MV-4-11 (cell line): Measurements from ENCODE around the gene MED27.
A peak's percentile ranks its signal among the peaks of the same experiment; 100 is the strongest.

Source experiments
- DNase-seq: peaks from one replicate; lab custom pipeline; 2025; lab: John Stamatoyannopoulos, UW

The MED27 gene

DNA sequence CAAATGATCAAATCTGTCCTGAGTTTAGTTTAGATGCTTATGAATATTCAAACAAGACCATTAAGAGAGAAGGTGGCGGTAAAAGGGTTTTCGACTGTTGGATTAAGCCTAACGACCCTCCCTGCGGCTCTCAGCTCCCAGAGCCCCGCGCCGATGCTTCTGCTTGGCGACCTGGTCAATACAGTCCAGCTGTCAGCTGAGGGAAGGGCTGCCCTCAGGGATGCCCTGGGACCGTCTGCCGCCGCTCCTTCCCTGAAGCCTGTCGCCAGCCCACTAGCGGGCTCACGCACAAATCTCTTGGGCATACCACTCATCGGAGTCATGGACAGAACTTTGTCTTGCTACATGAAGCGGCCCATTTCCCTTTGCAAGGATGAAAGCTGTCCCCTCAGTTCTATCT lies 203.2 kb downstream of the MED27 start:
- no peak for DNase-seq

DNA sequence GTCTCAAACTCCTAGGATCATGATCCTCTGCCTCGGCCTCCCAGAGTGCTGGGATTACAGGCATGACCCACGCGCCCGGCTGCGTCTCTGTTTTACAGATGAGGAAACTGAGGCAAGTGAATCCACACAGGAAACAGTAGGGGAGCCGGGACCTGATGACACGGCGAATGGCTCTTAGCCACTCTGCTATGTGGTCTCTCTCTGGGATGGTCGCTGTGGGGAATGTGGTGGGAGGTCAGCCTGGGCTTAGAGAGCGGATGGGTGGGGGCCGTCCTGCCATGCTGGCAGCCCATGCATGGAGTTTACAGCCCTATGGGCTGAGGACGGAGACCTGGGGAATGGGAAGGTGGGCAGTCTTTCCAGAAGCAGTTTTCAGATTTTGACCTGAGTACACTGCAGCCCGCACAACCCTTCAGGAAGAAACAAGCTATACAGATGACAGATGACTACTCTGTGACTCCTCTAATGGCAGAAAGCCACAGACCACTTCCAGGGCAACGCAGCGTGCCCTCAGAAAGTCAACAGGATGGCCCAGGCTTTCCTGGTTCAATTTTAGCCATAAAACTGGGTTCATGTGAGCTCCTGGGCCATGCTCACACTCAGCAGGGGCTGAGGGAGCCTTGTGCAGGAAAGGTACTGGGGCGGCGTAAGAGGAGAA lies 203.7 kb downstream of the MED27 start:
- peak; percentile 20 for DNase-seq

- DNase-seq, result no peak
These were observed 204.6 kb downstream of the MED27 start for GRCh38 chr9:131874916-131875670.

DNA sequence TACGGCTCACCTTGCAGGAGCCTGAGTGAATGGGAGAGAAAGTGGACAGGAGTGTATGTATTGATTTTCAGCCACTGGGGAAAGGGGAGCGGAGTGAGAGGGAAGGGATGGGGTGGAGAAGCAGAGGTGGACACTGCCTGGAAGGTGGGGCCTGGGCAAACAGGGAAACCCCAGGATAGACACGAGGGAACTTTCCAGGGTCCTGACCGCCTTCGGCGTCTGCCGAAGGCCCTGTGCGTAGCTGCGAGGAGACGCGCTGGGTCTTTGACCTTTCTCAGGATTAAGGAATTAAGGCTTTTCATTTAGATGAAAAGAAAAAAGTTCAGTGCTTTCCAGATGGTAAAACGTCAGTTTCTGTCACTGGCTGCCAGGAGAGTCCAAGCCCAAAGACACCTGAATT lies 205.2 kb downstream of the MED27 start:
- no peak for DNase-seq

DNA sequence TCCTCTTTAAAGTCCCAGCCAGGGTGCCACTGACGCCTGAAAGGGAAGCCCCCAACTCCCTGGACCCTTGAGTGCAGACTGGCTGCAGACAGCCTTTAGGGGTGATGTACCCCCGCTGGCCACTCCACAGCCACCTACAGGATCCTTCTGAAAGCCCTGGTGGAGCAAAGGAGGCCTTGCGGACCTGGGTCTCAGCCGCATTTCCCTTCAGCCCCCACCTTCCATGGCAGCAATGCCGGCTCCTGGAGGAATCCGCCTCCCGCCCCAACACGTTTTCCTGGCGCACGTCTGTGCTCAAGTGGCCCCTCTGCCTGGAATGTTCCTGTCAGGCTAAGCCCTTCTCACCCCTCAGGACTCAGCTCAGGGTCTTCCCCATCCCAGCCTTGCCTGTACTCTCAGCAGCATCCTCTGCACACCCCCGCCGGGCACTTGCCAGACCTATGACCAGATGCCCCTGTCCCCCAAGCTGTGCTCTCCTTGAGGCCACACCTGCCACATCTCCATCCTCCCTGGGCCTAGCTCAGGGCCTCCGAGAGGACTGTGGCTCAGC lies 205.7 kb downstream of the MED27 start:
- DNase-seq, result no peak

DNA sequence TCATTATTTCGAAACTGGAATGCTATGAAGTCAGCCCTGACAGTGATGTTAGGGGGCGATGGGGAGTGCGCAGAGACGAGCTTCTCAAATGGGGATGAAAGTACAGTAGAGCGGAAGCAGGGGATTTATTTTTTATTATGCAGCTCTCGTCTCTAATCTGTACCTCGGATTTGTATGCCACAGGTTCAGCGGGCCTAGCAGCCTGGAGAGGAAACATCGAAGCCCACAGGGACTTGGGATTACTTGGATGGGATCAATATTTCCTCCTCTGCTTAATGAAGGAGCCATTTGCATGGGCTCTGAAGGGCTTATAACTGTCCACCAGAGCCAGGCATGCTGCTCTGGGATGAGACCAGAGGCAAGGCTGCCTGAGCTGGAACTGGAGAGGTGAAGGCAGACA lies 206.3 kb downstream of the MED27 start:
- DNase-seq, result no peak

- DNase-seq, result no peak
These were observed 207.0 kb downstream of the MED27 start for GRCh38 chr9:131872702-131873101.

- DNase-seq, result no peak
These were observed 207.7 kb downstream of the MED27 start for GRCh38 chr9:131872006-131872405.

- no peak for DNase-seq
These were observed 209.5 kb downstream of the MED27 start for GRCh38 chr9:131870156-131870555.

DNA sequence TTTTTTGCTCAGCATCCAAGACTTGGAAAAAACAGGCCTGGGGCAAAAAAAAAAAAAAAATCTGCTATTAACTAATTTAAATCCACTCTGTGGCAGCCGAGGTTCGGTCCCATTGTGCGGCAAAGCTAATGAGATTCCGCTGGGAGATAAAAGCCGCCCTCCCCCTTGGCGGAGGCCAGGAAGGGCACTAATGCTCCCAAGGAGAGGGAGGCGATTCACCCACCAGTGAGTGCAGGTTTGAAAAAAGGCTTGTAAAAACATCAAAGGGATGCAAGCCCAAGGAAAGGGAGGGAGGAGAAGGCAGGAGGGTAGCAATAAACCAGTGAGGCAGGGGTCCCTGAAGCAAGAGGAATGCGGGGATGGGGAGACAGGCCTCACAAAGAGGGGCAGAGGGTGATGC lies 210.3 kb downstream of the MED27 start:
- DNase-seq, result no peak

DNA sequence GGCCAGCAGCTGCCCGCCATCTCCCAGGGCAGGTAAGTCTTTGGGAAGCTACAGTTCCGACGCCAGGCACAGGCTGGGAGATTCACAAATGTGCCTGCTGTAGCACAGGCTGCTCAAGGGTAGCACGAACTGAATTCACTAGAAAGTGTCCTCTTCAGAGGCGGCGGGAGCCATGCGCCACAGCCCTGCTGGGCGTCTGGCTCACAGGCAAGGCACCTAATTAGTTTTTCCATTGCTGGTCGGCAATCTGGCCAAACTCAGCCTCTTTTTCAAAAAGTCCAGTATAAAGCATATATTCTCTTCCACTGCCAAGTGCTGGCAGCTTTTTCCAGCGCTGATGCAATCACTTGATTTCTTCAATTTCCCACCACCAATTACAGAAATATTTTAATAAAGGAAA lies 210.9 kb downstream of the MED27 start:
- DNase-seq, result no peak

DNA sequence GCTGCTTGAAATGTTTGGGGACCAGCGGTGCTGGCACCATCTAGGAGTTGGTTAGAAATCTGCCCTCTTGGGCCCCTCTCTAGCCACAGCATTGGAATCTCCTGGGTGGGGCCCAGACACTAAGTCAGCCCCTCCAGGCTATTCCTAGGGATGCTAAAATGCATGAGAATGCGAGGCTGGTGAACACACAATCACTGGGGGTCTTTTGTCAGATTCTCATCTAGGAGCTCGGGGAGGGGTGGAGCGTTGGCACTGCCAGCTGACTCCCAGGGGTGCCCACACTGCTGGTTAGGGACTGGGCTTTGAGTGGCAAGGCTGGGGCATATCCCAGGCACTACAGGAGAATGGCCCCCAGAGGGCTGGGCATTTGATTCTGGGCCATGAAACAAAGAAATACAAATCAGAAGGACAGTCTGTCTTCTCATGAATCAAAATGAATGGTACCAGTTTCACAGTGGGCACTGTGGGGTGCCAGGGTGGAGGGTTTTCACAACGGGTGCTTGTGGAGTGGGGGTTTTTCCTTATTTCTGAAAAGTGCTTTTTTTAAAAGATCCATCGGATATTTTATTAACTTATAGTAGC lies 212.0 kb downstream of the MED27 start:
- DNase-seq, result no peak

GRCh38 chr9:131865446-131866195 lies 214.0 kb downstream of the MED27 start:
- no peak for DNase-seq

GRCh38 chr9:131864531-131864930 lies 215.1 kb downstream of the MED27 start:
- no peak for DNase-seq

- DNase-seq, result no peak
These were observed 216.3 kb downstream of the MED27 start for GRCh38 chr9:131863306-131863896.

DNA sequence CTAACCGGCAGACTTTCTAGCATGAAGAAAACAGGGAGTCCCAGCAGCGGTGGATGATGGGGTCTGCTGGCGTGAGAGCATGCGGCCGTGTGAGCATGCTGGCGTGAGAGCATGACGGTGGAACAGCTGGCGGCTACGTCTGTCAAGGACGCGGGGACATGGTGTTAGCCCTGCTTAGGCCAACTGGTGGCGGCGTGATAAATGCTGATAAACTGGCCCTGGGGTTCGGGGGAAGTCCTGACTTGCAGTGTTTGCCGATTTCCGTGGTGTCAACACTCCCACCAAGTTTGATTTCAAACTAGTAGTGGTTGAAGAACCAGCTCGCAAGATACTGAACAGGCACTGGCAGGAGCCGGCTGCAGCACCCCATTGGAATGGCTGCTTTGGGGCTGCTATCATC lies 217.4 kb downstream of the MED27 start:
- no peak for DNase-seq

GRCh38 chr9:131860430-131860829 lies 219.2 kb downstream of the MED27 start:
- no peak for DNase-seq

- no peak for DNase-seq
These were observed 221.5 kb downstream of the MED27 start for GRCh38 chr9:131858147-131858546.

GRCh38 chr9:131856105-131856504 lies 223.6 kb downstream of the MED27 start:
- DNase-seq, result no peak

DNA sequence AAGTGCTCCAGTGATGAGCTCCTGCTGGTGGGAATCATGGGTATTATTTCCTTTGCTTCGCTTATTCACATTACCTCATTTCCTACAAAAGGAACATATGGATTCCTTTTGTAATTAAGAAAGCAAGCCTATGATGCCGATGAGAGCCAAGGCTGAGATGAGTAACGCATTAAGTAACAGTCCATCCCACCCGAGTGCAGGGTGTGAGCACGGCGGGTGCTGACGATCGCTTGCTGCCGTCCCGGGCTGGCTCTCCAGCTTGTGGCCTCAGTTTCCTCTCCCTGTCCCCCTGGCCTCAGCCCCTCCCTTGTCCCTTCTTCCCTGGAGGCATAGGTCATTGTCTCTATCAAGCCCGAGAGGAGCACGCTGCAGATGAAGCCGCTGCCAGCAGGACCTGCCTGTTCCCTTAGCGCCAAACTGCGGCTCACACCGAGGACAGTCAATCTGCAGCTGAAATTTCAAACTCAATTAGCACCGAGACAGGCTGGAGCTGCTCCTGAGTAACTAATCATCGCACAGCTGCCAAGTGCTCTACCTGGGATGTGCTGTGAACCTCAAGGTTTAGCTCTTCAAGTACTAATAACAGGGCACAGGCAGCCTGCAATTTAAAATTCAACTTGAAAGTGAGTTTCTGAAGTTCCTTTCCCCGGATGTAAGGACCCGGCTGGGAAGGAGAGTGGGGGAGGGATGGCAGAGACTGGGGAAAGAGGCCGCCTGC lies 224.6 kb downstream of the MED27 start:
- DNase-seq, result no peak

DNA sequence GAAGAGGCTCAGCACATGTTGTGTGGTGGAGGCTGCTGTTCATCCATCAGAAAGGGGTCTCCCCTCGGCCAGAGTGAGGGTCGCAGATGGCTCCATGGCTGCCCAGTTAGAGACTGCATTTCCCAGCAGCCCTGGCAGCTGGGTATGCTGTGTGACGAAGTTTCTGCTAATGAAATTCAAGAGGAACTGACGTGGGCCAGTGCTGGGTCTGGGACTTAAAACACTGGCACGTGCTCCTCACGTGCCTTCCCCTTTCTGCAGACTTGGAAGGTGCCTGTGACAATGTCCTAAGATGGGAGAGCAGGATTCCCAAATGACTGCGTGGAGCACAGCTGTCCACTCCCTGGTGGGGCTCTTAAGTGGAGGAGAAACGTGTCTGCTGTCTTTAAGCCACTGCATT lies 225.3 kb downstream of the MED27 start:
- peak; percentile 62 for DNase-seq
